ENCODE measurements around the gene DNAJC30.
"Not testable (repeated sequence)": the region's sequence is repeated elsewhere in the genome, so short reads cannot be mapped to it uniquely, and the experiment has no call there.

The DNAJC30 gene

GRCh38 chr7:73723813-73724212, 40.6 kb upstream of the DNAJC30 start:
- no peaks in the 10 kb centered on the region for H3K9me2 ChIP-seq (replicated peaks; ENCODE audit: control insufficient read depth, low read length)
- peaks cover 45% of the 10 kb centered on the region for H3K27me3 ChIP-seq (ENCODE audit: control insufficient read depth, low read length)
- TF ChIP-seq CTCF (IDR thresholded peaks at IDR 0.05; ENCODE audit: low read depth, low read length, poor library complexity, severe bottlenecking) (no peak), EZH2phosphoT487 (IDR thresholded peaks at IDR 0.05; ENCODE audit: borderline replicate concordance, low read length) (no peak)
- H3K79me2 ChIP-seq (ENCODE audit: control insufficient read depth, low read length): peaks cover 2% of the 10 kb centered on the region
- peaks cover under 1% of the 10 kb centered on the region; the same call in 1 of the 2 replicates for H4K20me1 ChIP-seq (ENCODE audit: control insufficient read depth, insufficient read depth, low read depth, low read length)
- no peaks in the 10 kb centered on the region for H3F3A ChIP-seq (ENCODE audit: control insufficient read depth, insufficient read depth)
- H3K4me2 ChIP-seq (ENCODE audit: low read length): no peak overlapping the region
- no peaks in the 10 kb centered on the region for H3K9me3 ChIP-seq (ENCODE audit: control insufficient read depth, insufficient read depth, low read length)
- H3K27ac ChIP-seq (ENCODE audit: low read depth, low read length): no peak overlapping the region
- H3K4me3 ChIP-seq (ENCODE audit: low read length): no peak overlapping the region
- H3K4me1 ChIP-seq (ENCODE audit: control insufficient read depth, low read length): peaks cover 16% of the 10 kb centered on the region
- no peaks in the 10 kb centered on the region for H3K36me3 ChIP-seq (ENCODE audit: control insufficient read depth, low read length)

- no peak overlapping the region for H3K27ac ChIP-seq (ENCODE audit: low read depth, low read length)
- H3K4me1 ChIP-seq (ENCODE audit: control insufficient read depth, low read length): peaks cover 23% of the 10 kb centered on the region
- no peaks in the 10 kb centered on the region for H3K36me3 ChIP-seq (ENCODE audit: control insufficient read depth, low read length)
- peaks cover 11% of the 10 kb centered on the region; the same call in 1 of the 2 replicates for H4K20me1 ChIP-seq (ENCODE audit: control insufficient read depth, insufficient read depth, low read depth, low read length)
- TF ChIP-seq EZH2phosphoT487 (IDR thresholded peaks at IDR 0.05; ENCODE audit: borderline replicate concordance, low read length): no peak
- no peak for TF ChIP-seq CTCF (IDR thresholded peaks at IDR 0.05; ENCODE audit: low read depth, low read length, poor library complexity, severe bottlenecking)
- no peak overlapping the region for H3K4me2 ChIP-seq (ENCODE audit: low read length)
- no peaks in the 10 kb centered on the region for H3K9me2 ChIP-seq (replicated peaks; ENCODE audit: control insufficient read depth, low read length)
- peaks cover 45% of the 10 kb centered on the region for H3K27me3 ChIP-seq (ENCODE audit: control insufficient read depth, low read length)
- H3K9me3 ChIP-seq (ENCODE audit: control insufficient read depth, insufficient read depth, low read length): no peaks in the 10 kb centered on the region
- no peak overlapping the region for H3K4me3 ChIP-seq (ENCODE audit: low read length)
- H3F3A ChIP-seq (ENCODE audit: control insufficient read depth, insufficient read depth): no peaks in the 10 kb centered on the region
- peaks cover 11% of the 10 kb centered on the region for H3K79me2 ChIP-seq (ENCODE audit: control insufficient read depth, low read length)
Measured at GRCh38 chr7:73722785-73723184, 39.5 kb upstream of the DNAJC30 start.

GRCh38 chr7:73722182-73722581, 38.9 kb upstream of the DNAJC30 start:
- not testable (repeated sequence) for H3F3A ChIP-seq (ENCODE audit: control insufficient read depth, insufficient read depth); H3K36me3 ChIP-seq (ENCODE audit: control insufficient read depth, low read length); H3K27ac ChIP-seq (ENCODE audit: low read depth, low read length); H3K9me2 ChIP-seq (replicated peaks; ENCODE audit: control insufficient read depth, low read length); H3K9me3 ChIP-seq (ENCODE audit: control insufficient read depth, insufficient read depth, low read length); H3K4me2 ChIP-seq (ENCODE audit: low read length); H3K4me3 ChIP-seq (ENCODE audit: low read length)
- peaks cover 23% of the 10 kb centered on the region for H3K4me1 ChIP-seq (ENCODE audit: control insufficient read depth, low read length)
- peaks cover 13% of the 10 kb centered on the region for H3K79me2 ChIP-seq (ENCODE audit: control insufficient read depth, low read length)
- peaks cover 48% of the 10 kb centered on the region for H3K27me3 ChIP-seq (ENCODE audit: control insufficient read depth, low read length)
- H4K20me1 ChIP-seq (ENCODE audit: control insufficient read depth, insufficient read depth, low read depth, low read length): peaks cover 15% of the 10 kb centered on the region; the same call in 1 of the 2 replicates

- no peaks in the 10 kb centered on the region for H3K9me2 ChIP-seq (replicated peaks; ENCODE audit: control insufficient read depth, low read length)
- no peak overlapping the region for H3K4me2 ChIP-seq (ENCODE audit: low read length)
- H3K9me3 ChIP-seq (ENCODE audit: control insufficient read depth, insufficient read depth, low read length): no peaks in the 10 kb centered on the region
- H3K36me3 ChIP-seq (ENCODE audit: control insufficient read depth, low read length): no peaks in the 10 kb centered on the region
- peaks cover 13% of the 10 kb centered on the region for H3K79me2 ChIP-seq (ENCODE audit: control insufficient read depth, low read length)
- TF ChIP-seq CTCF (IDR thresholded peaks at IDR 0.05; ENCODE audit: low read depth, low read length, poor library complexity, severe bottlenecking) (no peak), EZH2phosphoT487 (IDR thresholded peaks at IDR 0.05; ENCODE audit: borderline replicate concordance, low read length) (no peak)
- peaks cover 15% of the 10 kb centered on the region; the same call in 1 of the 2 replicates for H4K20me1 ChIP-seq (ENCODE audit: control insufficient read depth, insufficient read depth, low read depth, low read length)
- no peaks in the 10 kb centered on the region for H3F3A ChIP-seq (ENCODE audit: control insufficient read depth, insufficient read depth)
- peaks cover 43% of the 10 kb centered on the region for H3K27me3 ChIP-seq (ENCODE audit: control insufficient read depth, low read length)
- no peak overlapping the region for H3K4me3 ChIP-seq (ENCODE audit: low read length)
- peaks cover 23% of the 10 kb centered on the region for H3K4me1 ChIP-seq (ENCODE audit: control insufficient read depth, low read length)
- H3K27ac ChIP-seq (ENCODE audit: low read depth, low read length): no peak overlapping the region
Measured at GRCh38 chr7:73721377-73721817, 38.1 kb upstream of the DNAJC30 start.

- H3K4me3 ChIP-seq (ENCODE audit: low read length); H3F3A ChIP-seq (ENCODE audit: control insufficient read depth, insufficient read depth); H3K9me2 ChIP-seq (replicated peaks; ENCODE audit: control insufficient read depth, low read length); H3K27ac ChIP-seq (ENCODE audit: low read depth, low read length); H3K4me2 ChIP-seq (ENCODE audit: low read length); H3K9me3 ChIP-seq (ENCODE audit: control insufficient read depth, insufficient read depth, low read length); H3K36me3 ChIP-seq (ENCODE audit: control insufficient read depth, low read length): not testable (repeated sequence)
- H3K79me2 ChIP-seq (ENCODE audit: control insufficient read depth, low read length): peaks cover 13% of the 10 kb centered on the region
- H4K20me1 ChIP-seq (ENCODE audit: control insufficient read depth, insufficient read depth, low read depth, low read length): peaks cover 22% of the 10 kb centered on the region; the same call in 1 of the 2 replicates
- H3K27me3 ChIP-seq (ENCODE audit: control insufficient read depth, low read length): peaks cover 38% of the 10 kb centered on the region
- H3K4me1 ChIP-seq (ENCODE audit: control insufficient read depth, low read length): peaks cover 30% of the 10 kb centered on the region
Measured at GRCh38 chr7:73720443-73720842, 37.2 kb upstream of the DNAJC30 start.

All from DOHH2 (cell line).